Activated T-cell treated with anti-CD3 and anti-CD28 coated beads, Interleukin-2, amount 50 U/mL, for 72 hours (primary cell): ENCODE results near the gene PLEKHA6. TPM values are rescaled to one million over a fixed set of nuclear protein-coding genes. Genes with fewer than 3 reads are reported as not detected.

Experiments
- ATAC-seq, 2 donors: fragments of 150-1000 bp; cut with Tn5 transposase; replicated peaks in 1 of 2; 2 replicates each; pipeline ENCODE4 v1.10.0; 2021; ENCODE audit warnings: moderate library complexity in 2 of 2, mild to moderate bottlenecking in 1 of 2
- DNase-seq, 2 donors: peaks; one replicate each; pipeline ENCODE4 v3.0.0; 2021 to 2022; ENCODE audit warnings: mixed read lengths in 1 of 2
- H3K27ac Mint-ChIP-seq: one replicate; pipeline ENCODE4 v1.8.0; 2022; ENCODE audit warnings: mild to moderate bottlenecking, moderate library complexity, mixed read lengths
- H3K27me3 Mint-ChIP-seq: one replicate; pipeline ENCODE4 v1.8.0; 2022; ENCODE audit warnings: low read depth, mixed read lengths
- H3K36me3 Mint-ChIP-seq, 2 donors: one replicate each; pipeline ENCODE4 v1.8.0; 2022; ENCODE audit warnings: mixed read lengths in 2 of 2, mild to moderate bottlenecking in 1 of 2; ENCODE audit not compliant: insufficient read depth in 2 of 2
- H3K4me1 Mint-ChIP-seq: one replicate; pipeline ENCODE4 v1.8.0; 2022; ENCODE audit warnings: low read depth, mixed read lengths
- H3K4me3 Mint-ChIP-seq, 2 donors: one replicate each; pipeline ENCODE4 v1.8.0; 2022; ENCODE audit warnings: mild to moderate bottlenecking in 2 of 2, mixed read lengths in 2 of 2, moderate library complexity in 2 of 2
- H3K9me3 Mint-ChIP-seq, 2 donors: one replicate each; pipeline ENCODE4 v1.8.0; 2022; ENCODE audit warnings: mixed read lengths in 2 of 2
- total RNA-seq, 2 donors: library from RNA; stranded (reverse); gene quantifications; one replicate each; pipeline ENCODE4 v1.2.3, GENCODE V29; 2022

The PLEKHA6 gene
- total RNA-seq, 2 donors from 2014 or later: 0.31 to 3.4 TPM

GRCh38 chr1:204224655-204225054, 135.1 kb downstream of the PLEKHA6 start:
- H3K36me3 Mint-ChIP-seq: no peaks in the 10 kb centered on the region
- no peak overlapping the region for H3K27ac Mint-ChIP-seq
- H3K4me1 Mint-ChIP-seq: no peaks in the 10 kb centered on the region
- no peak for ATAC-seq
- H3K9me3 Mint-ChIP-seq: no peaks in the 10 kb centered on the region
- H3K27me3 Mint-ChIP-seq: no peaks in the 10 kb centered on the region
- no peak overlapping the region for H3K4me3 Mint-ChIP-seq
- no peak for DNase-seq

- Mint-ChIP-seq H3K27me3 (no peaks in the 10 kb centered on the region), H3K4me3 (no peak overlapping the region), H3K4me1 (no peaks in the 10 kb centered on the region), H3K36me3 (no peaks in the 10 kb centered on the region), H3K9me3 (no peaks in the 10 kb centered on the region), H3K27ac (no peak overlapping the region)
- no peak for ATAC-seq
- DNase-seq: no peak
These were observed 136.4 kb downstream of the PLEKHA6 start for GRCh38 chr1:204223129-204223860.

GRCh38 chr1:204222764-204223055, 137.0 kb downstream of the PLEKHA6 start:
- Mint-ChIP-seq H3K27ac (no peak overlapping the region), H3K4me1 (no peaks in the 10 kb centered on the region), H3K4me3 (no peak overlapping the region), H3K36me3 (no peaks in the 10 kb centered on the region), H3K27me3 (no peaks in the 10 kb centered on the region), H3K9me3 (no peaks in the 10 kb centered on the region)
- ATAC-seq (no peak), DNase-seq (no peak)

- no peaks in the 10 kb centered on the region for H3K9me3 Mint-ChIP-seq
- no peak overlapping the region for H3K27ac Mint-ChIP-seq
- DNase-seq (no peak), ATAC-seq (no peak)
- no peak overlapping the region for H3K4me3 Mint-ChIP-seq
- no peaks in the 10 kb centered on the region for H3K4me1 Mint-ChIP-seq
- no peaks in the 10 kb centered on the region for H3K36me3 Mint-ChIP-seq
- no peaks in the 10 kb centered on the region for H3K27me3 Mint-ChIP-seq
These were observed 137.5 kb downstream of the PLEKHA6 start for GRCh38 chr1:204222006-204222763.

- Mint-ChIP-seq H3K27ac (no peak overlapping the region), H3K9me3 (no peaks in the 10 kb centered on the region), H3K36me3 (no peaks in the 10 kb centered on the region), H3K27me3 (no peaks in the 10 kb centered on the region), H3K4me1 (no peaks in the 10 kb centered on the region), H3K4me3 (no peak overlapping the region)
- DNase-seq (no peak), ATAC-seq (no peak)
These were observed 138.5 kb downstream of the PLEKHA6 start for GRCh38 chr1:204221271-204221670.

GRCh38 chr1:204219971-204220616, 139.6 kb downstream of the PLEKHA6 start:
- H3K27ac Mint-ChIP-seq: no peak overlapping the region
- no peak for DNase-seq
- H3K27me3 Mint-ChIP-seq: no peaks in the 10 kb centered on the region
- no peaks in the 10 kb centered on the region for H3K36me3 Mint-ChIP-seq
- no peak for ATAC-seq
- H3K4me1 Mint-ChIP-seq: no peaks in the 10 kb centered on the region
- no peaks in the 10 kb centered on the region for H3K9me3 Mint-ChIP-seq
- H3K4me3 Mint-ChIP-seq: no peak overlapping the region

- ATAC-seq (no peak), DNase-seq (no peak)
- H3K27me3 Mint-ChIP-seq: no peaks in the 10 kb centered on the region
- H3K27ac Mint-ChIP-seq: no peak overlapping the region
- H3K4me3 Mint-ChIP-seq: no peak overlapping the region
- peaks cover 6% of the 10 kb centered on the region for H3K4me1 Mint-ChIP-seq
- no peaks in the 10 kb centered on the region for H3K9me3 Mint-ChIP-seq
- no peaks in the 10 kb centered on the region for H3K36me3 Mint-ChIP-seq
These were observed 141.2 kb downstream of the PLEKHA6 start for GRCh38 chr1:204218552-204218951.

- H3K4me1 Mint-ChIP-seq: peaks cover 6% of the 10 kb centered on the region
- H3K27me3 Mint-ChIP-seq: no peaks in the 10 kb centered on the region
- no peak for DNase-seq
- no peak overlapping the region for H3K27ac Mint-ChIP-seq
- no peaks in the 10 kb centered on the region for H3K9me3 Mint-ChIP-seq
- no peak overlapping the region for H3K4me3 Mint-ChIP-seq
- ATAC-seq: no peak
- H3K36me3 Mint-ChIP-seq: no peaks in the 10 kb centered on the region
These were observed 142.1 kb downstream of the PLEKHA6 start for GRCh38 chr1:204217648-204218000.

- no peaks in the 10 kb centered on the region for H3K27me3 Mint-ChIP-seq
- H3K4me3 Mint-ChIP-seq: no peak overlapping the region
- DNase-seq (no peak), ATAC-seq (no peak)
- no peaks in the 10 kb centered on the region for H3K36me3 Mint-ChIP-seq
- no peaks in the 10 kb centered on the region for H3K9me3 Mint-ChIP-seq
- H3K4me1 Mint-ChIP-seq: peaks cover 6% of the 10 kb centered on the region
- H3K27ac Mint-ChIP-seq: no peak overlapping the region
These were observed 142.7 kb downstream of the PLEKHA6 start for GRCh38 chr1:204216880-204217647.

GRCh38 chr1:204216236-204216635, 143.5 kb downstream of the PLEKHA6 start:
- ATAC-seq: no peak
- H3K27me3 Mint-ChIP-seq: no peaks in the 10 kb centered on the region

GRCh38 chr1:204213668-204214662, 145.8 kb downstream of the PLEKHA6 start, which contains the start of gene GOLT1A:
Gene GOLT1A (minus strand): TSS chr1:204213988. CDS start chr1:204213906, 82 bp downstream.
- peak within 1 kb of the TSS; percentile 73 to 75 for H3K4me3 Mint-ChIP-seq
- H3K9me3 Mint-ChIP-seq: no peaks in the 10 kb centered on the region
- H3K4me1 Mint-ChIP-seq: peaks cover 6% of the 10 kb centered on the region
- H3K27me3 Mint-ChIP-seq: no peaks in the 10 kb centered on the region
- no peaks in the 10 kb centered on the region for H3K36me3 Mint-ChIP-seq
- H3K27ac Mint-ChIP-seq: no peak within 1 kb of the TSS
- DNase-seq (peak; percentile 59 to 60), ATAC-seq (peak; percentile 80 to 83)

More at GRCh38 chr1:204216236-204216635, 143.5 kb downstream of the PLEKHA6 start:
- Mint-ChIP-seq H3K9me3 (no peaks in the 10 kb centered on the region), H3K36me3 (no peaks in the 10 kb centered on the region), H3K27ac (no peak overlapping the region), H3K4me1 (peaks cover 6% of the 10 kb centered on the region), H3K4me3 (no peak overlapping the region)
- DNase-seq: no peak

- Mint-ChIP-seq H3K4me3 (no peak overlapping the region), H3K36me3 (no peaks in the 10 kb centered on the region), H3K27ac (no peak overlapping the region), H3K9me3 (no peaks in the 10 kb centered on the region), H3K4me1 (peaks cover 6% of the 10 kb centered on the region), H3K27me3 (no peaks in the 10 kb centered on the region)
- no peak for ATAC-seq
- DNase-seq: no peak
These were observed 147.0 kb downstream of the PLEKHA6 start for GRCh38 chr1:204212715-204213114.
